GM18951 (cell line): Measurements from ENCODE around the gene XPC.
"Not testable (repeated sequence)": the region's sequence is repeated elsewhere in the genome, so short reads cannot be mapped to it uniquely, and the experiment has no call there.

ENCODE experiments used
- POLR2A ChIP-seq: IDR thresholded peaks from 4 replicates; pipeline ENCODE4 v1.6.1; 2011; ENCODE audit warnings: mild to moderate bottlenecking; ENCODE audit not compliant: insufficient read length, insufficient read depth; ENCODE audit errors: extremely low read depth
- in situ Hi-C: fragments of 300-500 bp; cut with MboI; formaldehyde crosslinking; loops from one replicate; pipeline ENCODE4 v1.12.0; 2022; ENCODE audit warnings: low sequenced_read_pairs, mixed read lengths, inconsistent platforms; ENCODE audit not compliant: unreplicated experiment

Gene XPC

GRCh38 chr3:14178247-14179113 is at the start of gene XPC, which contains the start of gene LSM3:
XPC (minus strand) TSS chr3:14178601; CDS start chr3:14178568, 33 bp downstream.
LSM3 (plus strand) TSS chr3:14178817; CDS start chr3:14178861, 44 bp downstream.
- peak; percentile 94 for TF ChIP-seq POLR2A
- in situ Hi-C loops, result no loop called here

GRCh38 chr3:14227856-14228255 is 49.5 kb upstream of the XPC start:
- in situ Hi-C loops, result no loop called here
- no peak for TF ChIP-seq POLR2A

GRCh38 chr3:14226351-14226750 is 48.0 kb upstream of the XPC start:
- in situ Hi-C loops, result not testable (repeated sequence)

DNA sequence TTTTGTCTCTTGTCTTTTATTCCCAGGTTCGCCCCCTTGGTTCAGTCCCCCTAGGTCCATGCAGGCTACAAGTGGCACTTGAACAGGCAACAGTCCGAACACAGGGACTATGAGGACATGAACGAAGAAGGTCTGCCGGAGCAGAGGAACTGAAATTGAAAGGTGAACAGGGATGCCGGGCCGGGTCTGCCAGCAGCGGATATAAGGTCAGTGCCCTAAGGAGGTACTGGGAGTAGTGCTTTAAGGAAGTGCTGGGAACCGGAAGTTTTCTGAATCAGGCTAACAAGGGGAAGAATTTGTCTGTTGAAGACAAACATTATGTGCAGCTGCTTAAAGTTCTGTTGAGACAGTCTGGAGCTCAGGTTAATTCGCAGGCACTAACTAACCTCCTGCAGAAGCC is 47.0 kb upstream of the XPC start:
- in situ Hi-C loops, result no loop called here
- no peak for TF ChIP-seq POLR2A

GRCh38 chr3:14224895-14225294 is 46.5 kb upstream of the XPC start:
- in situ Hi-C loops, result no loop called here

GRCh38 chr3:14223595-14223994 is 45.2 kb upstream of the XPC start:
- in situ Hi-C loops, result no loop called here
- no peak for TF ChIP-seq POLR2A

More at GRCh38 chr3:14224895-14225294, 46.5 kb upstream of the XPC start:
- TF ChIP-seq POLR2A, result no peak

- in situ Hi-C loops, result no loop called here
- no peak for TF ChIP-seq POLR2A
Observed at GRCh38 chr3:14222900-14223594, 44.6 kb upstream of the XPC start.

DNA sequence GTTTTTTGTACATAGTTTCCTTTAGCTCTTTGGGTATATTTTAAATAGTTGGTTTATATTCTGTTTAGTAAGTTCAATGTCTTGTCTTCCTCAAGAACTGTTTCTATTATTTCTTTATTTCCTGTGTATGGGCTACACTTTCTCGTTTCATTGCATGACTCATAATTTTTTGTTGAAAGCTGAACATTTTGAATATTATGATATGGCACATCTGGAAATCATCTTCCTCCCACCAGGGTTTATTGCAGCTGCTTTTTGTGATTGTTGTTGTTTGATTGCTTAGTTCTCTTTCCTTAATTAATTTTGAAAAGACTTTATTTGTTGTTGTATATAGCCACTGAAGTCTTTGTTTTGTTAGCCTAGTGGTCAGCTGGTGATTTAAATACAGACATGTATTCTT is 44.1 kb upstream of the XPC start:
- no peak for TF ChIP-seq POLR2A
- in situ Hi-C loops, result no loop called here

DNA sequence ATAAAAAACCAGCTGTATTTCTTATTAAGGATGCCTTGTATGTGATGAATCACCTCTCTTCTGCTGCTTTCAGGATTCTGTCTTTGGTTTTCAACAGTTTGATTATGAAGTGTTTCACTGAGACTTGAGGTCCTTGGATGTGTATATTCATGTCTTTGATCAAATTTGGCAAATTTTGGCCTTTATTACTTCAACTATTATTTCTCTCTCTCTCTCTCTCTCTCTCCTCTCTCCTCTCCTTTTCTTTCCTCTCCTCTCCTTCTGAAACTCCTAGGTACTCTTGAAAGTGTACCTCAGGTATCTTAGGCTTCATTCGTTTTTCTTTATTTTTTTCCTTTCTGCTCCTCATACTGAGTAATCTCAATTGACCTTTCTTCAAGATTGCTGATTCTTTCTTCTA is 43.5 kb upstream of the XPC start:
- in situ Hi-C loops, result no loop called here
- no peak for TF ChIP-seq POLR2A

- TF ChIP-seq POLR2A, result no peak
- in situ Hi-C loops, result no loop called here
Observed at GRCh38 chr3:14220933-14221332, 42.5 kb upstream of the XPC start.

- no peak for TF ChIP-seq POLR2A
- in situ Hi-C loops, result no loop called here
Observed at GRCh38 chr3:14218355-14218754, 40.0 kb upstream of the XPC start.

DNA sequence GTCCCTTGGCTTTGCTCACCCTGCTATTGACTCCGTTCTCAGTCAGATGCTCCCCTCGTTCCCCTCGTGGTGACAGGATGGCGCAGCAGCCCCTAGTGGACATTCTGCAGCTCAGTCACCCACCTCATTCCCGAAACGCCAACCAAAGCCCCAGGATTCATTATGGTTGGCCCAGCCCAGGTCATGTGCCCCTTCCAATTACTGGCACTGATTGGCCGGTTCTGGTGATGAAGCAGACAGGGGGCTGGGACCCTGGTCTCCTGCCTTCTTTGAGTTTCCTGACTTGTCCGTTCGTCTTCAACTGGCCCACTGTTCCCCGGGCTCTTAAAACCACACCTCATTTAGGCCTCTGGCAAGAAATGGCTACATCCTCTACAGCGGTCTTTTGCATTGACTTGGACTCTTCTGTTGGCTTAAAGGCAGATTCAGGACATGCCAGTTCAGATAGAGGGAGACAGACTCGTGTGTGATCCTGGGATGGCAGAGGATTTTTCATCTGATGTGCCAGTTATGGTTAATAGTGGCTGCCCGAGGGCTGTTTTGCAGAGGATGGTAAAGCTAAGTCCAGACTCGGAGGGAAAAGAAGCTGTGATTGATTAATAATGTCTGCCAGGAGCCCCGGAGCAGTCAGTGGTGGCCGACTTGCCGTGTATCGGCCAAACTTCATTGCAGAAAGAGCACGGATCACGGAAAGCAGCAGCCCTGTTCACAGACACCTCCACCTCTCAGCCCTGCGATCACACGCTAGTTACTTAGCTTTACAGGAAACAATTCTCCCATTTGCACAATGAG is 38.1 kb upstream of the XPC start:
- TF ChIP-seq POLR2A, result peak; percentile 51
- in situ Hi-C loops, result no loop called here

DNA sequence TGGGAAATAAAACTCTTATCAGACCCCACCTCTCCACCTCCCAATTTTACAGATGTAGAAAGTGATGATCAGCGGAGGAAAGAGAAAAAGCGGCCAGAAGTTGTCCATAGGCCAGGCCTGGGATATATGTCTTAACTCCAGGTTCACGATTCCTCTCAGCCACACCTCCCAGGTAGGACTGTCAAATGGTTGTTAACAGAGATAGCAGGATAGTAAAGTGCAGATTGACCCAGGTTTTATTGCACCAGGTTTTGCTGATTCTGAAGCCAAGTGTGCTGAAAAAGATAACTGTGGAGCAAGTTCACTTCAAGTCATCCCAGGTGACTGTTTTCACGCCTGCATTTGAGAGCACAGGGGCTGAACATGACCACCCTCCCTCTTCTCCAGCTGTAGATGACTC is 36.4 kb upstream of the XPC start:
- in situ Hi-C loops, result no loop called here
- no peak for TF ChIP-seq POLR2A
